HG02870 (cell line): ENCODE measurements around the gene GABARAPL2.
A peak's percentile ranks its signal among the peaks of the same experiment; 100 is the strongest.

Experiments used
- ATAC-seq: cut with Tn5 transposase; IDR thresholded peaks from one replicate; pipeline ENCODE4 v1.9.1; 2021; ENCODE audit warnings: mild to moderate bottlenecking, moderate library complexity; ENCODE audit not compliant: unreplicated experiment

Gene GABARAPL2

GRCh38 chr16:75552951-75553350 is 13.2 kb upstream of the GABARAPL2 start:
- no peak for ATAC-seq

GRCh38 chr16:75555213-75555706 is 10.9 kb upstream of the GABARAPL2 start:
- peak; percentile 15 for ATAC-seq

DNA sequence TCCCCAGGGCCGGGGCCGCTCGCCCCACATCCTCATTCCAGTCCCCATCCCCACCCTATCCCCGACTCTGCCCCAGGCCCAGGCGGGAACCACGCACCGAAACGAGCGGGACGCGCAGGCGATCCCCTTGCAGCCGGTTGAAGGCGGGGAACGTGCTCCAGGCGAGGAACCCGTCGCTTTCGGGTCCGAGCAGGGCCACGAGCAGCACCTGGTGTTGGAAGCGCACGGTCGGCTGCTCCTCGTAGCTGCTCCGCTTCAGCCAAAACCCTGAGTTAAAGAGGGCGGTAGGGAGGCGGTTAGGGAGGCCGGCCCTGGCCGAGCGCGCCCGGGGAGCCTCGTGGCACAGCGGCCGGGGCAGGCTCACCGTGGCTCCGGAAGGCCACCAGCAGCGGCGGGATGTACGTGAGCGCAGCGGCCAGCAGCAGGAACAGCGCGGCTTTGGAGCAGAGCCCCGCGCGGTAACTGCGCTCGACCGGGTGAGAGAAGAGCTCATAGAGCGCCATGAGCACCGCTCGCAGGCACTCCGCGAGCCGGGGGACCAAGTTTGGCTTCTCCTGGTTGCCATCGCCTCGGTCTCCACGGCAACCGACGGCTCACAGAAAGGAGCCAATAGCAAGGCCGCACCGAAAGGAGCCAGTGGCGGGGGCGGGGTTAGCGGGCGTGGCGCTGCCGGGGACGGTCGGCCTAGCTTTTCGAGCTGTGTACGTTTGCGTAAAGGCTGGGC is 10.3 kb upstream of the GABARAPL2 start, which contains the start of gene TMEM231:
Gene TMEM231, minus strand, starts transcription at position 546 of the 724 bp plus-strand sequence. Its CDS starts 43 bp downstream, at position 503.
- ATAC-seq = peak; percentile 93

GRCh38 chr16:75556431-75556950 is 9.7 kb upstream of the GABARAPL2 start:
- ATAC-seq = no peak

- no peak for ATAC-seq
Observed at GRCh38 chr16:75558846-75559401, 7.3 kb upstream of the GABARAPL2 start.

DNA sequence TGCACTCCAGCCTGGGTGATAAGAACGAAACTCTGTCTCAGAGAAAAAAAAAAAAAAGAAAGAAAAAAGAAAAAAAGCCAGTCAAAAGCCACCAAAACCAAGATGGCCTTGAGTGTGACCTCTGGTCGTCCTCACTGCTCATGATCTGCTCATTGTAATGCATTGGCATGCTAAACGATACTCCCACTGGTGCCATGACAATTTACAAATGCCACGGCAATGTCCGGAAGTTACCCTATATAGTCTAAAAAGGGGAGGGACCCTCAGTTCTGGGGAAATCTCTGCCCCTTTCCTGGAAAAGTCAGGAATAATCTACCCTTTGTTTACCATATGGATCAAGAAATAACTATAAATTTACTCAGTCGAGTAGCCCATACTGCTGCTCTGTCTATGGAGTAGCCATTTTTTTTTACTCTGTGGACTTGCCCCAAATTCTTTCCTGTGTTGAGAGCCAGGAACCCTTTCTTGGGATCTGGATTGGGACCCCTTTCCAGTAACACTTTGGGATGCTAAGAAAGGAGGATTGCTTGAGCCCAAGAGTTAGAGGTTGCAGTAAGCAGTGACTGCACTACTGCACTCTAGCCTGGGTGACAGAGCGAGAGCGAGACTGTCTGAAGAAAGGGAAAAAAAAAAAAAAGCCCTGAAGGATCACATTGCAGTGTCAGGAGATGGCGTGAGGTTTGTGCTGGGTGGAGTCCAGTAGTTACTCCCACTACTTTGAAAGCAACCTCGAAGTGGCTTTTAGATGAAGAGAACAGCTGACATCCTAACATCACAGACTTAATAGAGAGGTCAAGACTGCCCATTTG is 6.4 kb upstream of the GABARAPL2 start:
- ATAC-seq = no peak

DNA sequence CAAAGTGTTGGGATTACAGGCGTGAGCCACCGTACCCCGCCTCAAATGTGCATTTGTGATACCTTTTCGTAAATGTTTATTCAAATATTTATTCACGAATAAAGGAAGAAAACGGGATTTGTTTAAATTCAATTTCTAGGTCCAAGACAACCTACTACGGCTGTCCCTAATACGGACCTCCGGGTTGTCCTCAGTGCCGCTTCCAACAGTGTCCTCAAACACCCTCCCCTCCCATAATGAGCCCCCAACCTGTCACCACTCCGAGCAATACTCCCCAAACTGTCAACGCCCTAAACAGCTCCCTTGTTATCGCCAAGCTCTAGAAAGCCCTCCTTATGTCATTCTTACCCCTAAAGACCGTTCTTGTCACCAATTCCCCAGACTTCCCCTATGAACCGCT is 539 bp upstream of the GABARAPL2 start:
- ATAC-seq = peak; percentile 3

DNA sequence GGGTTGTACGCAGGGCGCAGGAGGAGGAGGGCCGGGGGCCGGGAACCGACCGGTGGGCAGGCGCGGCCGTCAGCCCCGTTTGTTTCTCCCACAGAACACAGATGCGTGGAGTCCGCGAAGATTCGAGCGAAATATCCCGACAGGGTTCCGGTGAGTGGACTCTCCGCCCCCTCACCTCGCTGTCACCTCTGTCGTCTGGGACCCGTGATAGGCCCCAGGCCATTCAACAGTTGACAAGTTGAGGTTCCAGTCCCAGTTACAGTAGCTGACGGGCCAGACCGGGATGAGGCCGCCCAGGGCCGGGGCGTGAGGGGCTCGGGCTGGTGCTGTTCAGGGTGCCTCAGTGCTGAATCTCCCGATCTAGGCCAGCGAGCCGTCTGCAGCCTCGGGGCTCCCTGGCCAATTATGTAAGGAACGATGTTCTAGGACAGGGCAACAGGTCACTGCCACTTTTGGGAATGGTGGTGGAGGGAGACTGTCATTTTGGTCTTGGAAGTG is 628 bp downstream of the GABARAPL2 start:
- ATAC-seq = no peak

- no peak for ATAC-seq
Observed at GRCh38 chr16:75567911-75568310, 1.7 kb downstream of the GABARAPL2 start.

DNA sequence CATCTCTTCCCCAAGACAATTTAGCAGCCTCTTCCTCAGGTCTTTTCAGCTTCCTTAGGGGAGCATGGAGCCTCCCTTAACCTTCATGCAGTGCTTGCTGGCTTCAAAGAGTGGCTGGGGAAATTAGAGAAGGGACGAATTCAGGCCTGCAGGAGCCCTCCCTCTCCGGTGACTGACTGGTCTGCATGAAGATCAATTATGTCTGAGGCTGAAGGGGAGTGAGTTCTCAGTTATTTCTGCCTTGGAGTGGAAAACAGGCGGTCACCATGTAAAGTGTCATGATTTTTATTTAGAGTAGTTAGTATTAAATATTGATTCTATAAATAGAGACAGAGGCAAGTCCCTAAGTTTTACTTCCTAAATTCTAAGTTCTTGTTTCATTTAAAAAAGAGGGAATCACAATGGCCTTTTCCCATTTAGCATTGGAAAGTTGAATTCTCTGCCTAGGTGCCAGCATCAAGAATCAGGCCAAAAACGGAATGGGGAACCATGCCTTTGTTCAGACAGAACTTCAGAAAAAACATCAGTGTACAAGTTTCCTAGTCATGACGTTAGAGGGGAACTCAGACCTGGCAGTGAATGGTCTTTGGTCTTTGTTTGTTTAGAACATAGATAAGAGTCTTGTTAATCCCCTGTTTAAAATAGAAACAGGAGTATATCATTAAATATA is 4.4 kb downstream of the GABARAPL2 start:
- no peak for ATAC-seq

GRCh38 chr16:75572864-75573542 is 6.8 kb downstream of the GABARAPL2 start:
- ATAC-seq = no peak

- no peak for ATAC-seq
Observed at GRCh38 chr16:75573955-75574354, 7.8 kb downstream of the GABARAPL2 start.

- ATAC-seq = no peak
Observed at GRCh38 chr16:75575958-75576357, 9.8 kb downstream of the GABARAPL2 start.

DNA sequence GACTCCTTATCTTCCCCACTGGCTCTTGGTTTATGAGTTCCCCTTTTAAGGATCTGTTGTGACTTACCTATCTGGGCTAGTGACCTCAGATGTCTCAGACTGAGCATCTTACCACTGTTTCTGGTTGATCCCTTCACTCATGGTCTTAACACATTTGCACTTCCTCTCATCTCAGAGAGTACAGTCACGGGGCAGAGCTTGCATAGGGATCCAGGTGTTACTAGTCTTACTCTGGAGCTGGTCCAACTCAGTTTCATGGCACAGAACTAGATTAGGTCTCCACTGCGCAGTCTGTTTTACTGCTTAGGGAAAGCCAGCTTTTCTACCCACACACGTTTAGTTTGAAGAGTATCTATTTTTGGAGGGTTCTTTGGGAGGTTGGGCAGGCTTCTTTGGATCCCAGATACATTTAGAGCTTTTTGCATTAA is 10.2 kb downstream of the GABARAPL2 start:
- ATAC-seq = peak; percentile 73

- no peak for ATAC-seq
Observed at GRCh38 chr16:75578212-75578611, 12.0 kb downstream of the GABARAPL2 start.

DNA sequence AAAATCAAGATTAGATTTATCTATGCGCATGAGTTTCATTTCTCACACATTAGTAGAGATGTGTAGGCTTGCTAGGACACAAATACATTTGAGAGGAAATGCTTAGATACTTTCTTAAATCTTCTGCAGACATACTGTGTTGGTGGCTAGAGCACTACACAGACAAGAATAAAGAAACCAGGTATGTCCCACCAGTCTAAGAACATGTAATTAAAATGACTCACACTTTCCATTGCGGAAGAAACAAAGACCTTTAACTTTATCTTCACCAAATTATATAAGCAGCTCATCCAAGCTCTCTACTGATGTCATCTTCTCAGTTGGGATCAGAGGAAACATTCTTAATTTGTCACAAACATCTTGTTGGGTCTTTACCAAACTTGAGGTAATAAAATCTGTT is 12.5 kb downstream of the GABARAPL2 start:
- no peak for ATAC-seq

DNA sequence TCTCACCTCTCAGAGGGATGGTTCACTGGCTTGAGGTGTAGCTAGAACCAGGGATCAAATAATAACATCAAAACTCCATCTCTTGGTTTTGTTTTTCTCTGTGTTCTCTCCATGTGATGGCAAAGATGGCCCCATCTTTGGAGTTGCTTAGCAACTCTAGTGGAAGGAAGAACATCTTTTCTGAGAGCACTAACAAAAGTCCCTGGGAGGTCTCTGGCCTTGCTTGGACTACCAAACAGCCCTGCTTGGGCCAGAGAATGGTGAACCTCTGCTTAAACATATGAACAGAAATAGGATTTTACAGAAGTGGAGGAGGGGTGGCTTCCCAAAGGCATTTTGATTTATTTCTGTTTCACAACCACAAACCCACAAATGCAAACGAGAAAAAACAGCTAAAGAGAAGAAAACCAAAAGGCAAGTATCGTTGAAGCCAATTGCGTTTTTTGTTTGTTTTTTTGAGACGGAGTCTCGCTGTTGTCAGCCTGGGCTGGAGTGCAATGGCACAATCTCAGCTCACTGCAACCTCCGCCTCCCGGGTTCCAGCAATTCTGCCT is 13.2 kb downstream of the GABARAPL2 start:
- ATAC-seq = no peak

DNA sequence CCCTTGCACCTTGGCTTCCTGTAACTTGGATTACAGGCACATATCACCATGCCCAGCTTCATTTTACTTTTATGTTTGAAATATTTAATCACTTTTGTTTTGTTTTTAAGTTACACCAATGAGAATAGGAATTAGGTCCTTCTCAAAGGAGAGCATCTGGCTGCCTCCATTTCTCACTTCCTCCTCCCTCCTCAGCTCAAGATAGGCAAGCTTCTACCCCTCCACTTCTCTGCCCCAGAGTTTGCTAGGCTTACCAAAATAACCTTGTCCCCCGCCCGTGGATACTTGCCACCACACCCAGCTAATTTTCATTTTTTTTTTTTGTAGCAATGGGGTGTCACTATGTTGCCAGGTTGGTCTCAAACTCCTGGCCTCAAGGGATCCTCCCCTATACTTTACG is 17.9 kb downstream of the GABARAPL2 start:
- ATAC-seq = no peak

DNA sequence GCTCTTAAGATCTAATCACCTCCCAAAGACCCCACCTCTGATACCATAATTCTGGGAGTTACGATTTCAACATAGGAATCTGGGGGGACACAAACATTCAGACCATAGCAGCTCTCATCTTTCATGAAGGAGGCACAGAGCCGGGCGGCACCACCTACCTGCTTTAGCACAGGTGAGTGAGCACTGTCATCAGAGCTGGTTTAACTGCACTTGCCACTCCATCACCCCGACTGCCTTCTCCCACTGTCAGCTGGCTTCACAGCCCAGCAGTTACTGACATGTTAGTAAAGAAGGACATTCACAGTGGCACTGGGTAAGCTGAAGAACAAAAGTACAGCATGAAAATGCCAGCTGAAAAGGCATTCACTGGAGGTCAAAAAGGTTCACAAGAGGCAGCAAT is 22.5 kb downstream of the GABARAPL2 start:
- ATAC-seq = no peak

DNA sequence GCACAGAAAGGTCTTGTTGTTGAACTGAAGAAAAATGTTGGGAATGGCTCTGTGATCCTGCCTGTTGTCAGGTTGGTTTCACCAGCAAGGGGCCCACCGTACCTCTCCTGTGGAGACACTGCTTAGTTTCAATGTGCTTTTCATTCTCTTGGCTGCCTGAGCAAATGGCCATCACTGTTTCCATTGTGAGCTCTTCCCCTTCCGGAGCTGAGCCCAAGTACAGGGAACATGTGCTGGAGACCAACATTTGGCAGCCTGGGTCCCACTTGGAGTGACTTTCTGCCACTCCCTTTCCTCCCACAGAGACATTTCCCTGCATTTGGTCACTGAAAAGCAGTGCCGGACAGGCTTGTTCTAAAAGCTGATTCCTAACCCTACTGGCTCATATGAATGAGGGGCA is 23.1 kb downstream of the GABARAPL2 start:
- no peak for ATAC-seq
